ENCODE results near the gene VIPR2.

The VIPR2 gene

GRCh38 chr7:159091480-159092475 lies 52.9 kb downstream of the VIPR2 start:
- TF ChIP-seq FOXP2 (optimal IDR thresholded peaks at IDR 0.05; ENCODE audit: borderline replicate concordance, extremely low read depth, extremely low read length, insufficient read depth) (no peak), REST (IDR thresholded peaks at IDR 0.05; ENCODE audit: insufficient read depth in 1 of 2, low read depth in 2 of 2, low read length in 2 of 2) (no peak), SIN3A (IDR thresholded peaks at IDR 0.05; ENCODE audit: borderline replicate concordance, insufficient read depth, low read length) (no peak), POLR2AphosphoS5 (IDR thresholded peaks at IDR 0.05; ENCODE audit: low read depth, low read length) (no peak), TAF1 (IDR thresholded peaks at IDR 0.05; ENCODE audit: borderline replicate concordance, insufficient read depth, low read length) (no peak)

- TF ChIP-seq POLR2AphosphoS5 (IDR thresholded peaks at IDR 0.05; ENCODE audit: low read depth, low read length) (no peak), TAF1 (IDR thresholded peaks at IDR 0.05; ENCODE audit: borderline replicate concordance, insufficient read depth, low read length) (no peak), SIN3A (IDR thresholded peaks at IDR 0.05; ENCODE audit: borderline replicate concordance, insufficient read depth, low read length) (no peak), REST (IDR thresholded peaks at IDR 0.05; ENCODE audit: insufficient read depth in 1 of 2, low read depth in 2 of 2, low read length in 2 of 2) (no peak), FOXP2 (optimal IDR thresholded peaks at IDR 0.05; ENCODE audit: borderline replicate concordance, extremely low read depth, extremely low read length, insufficient read depth) (no peak)
These were observed 53.6 kb downstream of the VIPR2 start for GRCh38 chr7:159091041-159091440.

GRCh38 chr7:159088016-159088865 lies 56.4 kb downstream of the VIPR2 start:
- TF ChIP-seq TAF1 (IDR thresholded peaks at IDR 0.05; ENCODE audit: borderline replicate concordance, insufficient read depth, low read length) (no peak), FOXP2 (optimal IDR thresholded peaks at IDR 0.05; ENCODE audit: borderline replicate concordance, extremely low read depth, extremely low read length, insufficient read depth) (no peak), SIN3A (IDR thresholded peaks at IDR 0.05; ENCODE audit: borderline replicate concordance, insufficient read depth, low read length) (no peak), POLR2AphosphoS5 (IDR thresholded peaks at IDR 0.05; ENCODE audit: low read depth, low read length) (no peak), REST (IDR thresholded peaks at IDR 0.05; ENCODE audit: insufficient read depth in 1 of 2, low read depth in 2 of 2, low read length in 2 of 2) (no peak)

GRCh38 chr7:159086301-159086925 lies 58.3 kb downstream of the VIPR2 start:
- no peak for TF ChIP-seq POLR2AphosphoS5 (IDR thresholded peaks at IDR 0.05; ENCODE audit: low read depth, low read length)
- TF ChIP-seq FOXP2 (optimal IDR thresholded peaks at IDR 0.05; ENCODE audit: borderline replicate concordance, extremely low read depth, extremely low read length, insufficient read depth), result no peak
- TF ChIP-seq REST (IDR thresholded peaks at IDR 0.05; ENCODE audit: insufficient read depth in 1 of 2, low read depth in 2 of 2, low read length in 2 of 2), result no peak
- TF ChIP-seq TAF1 (IDR thresholded peaks at IDR 0.05; ENCODE audit: borderline replicate concordance, insufficient read depth, low read length), result no peak
- no peak for TF ChIP-seq SIN3A (IDR thresholded peaks at IDR 0.05; ENCODE audit: borderline replicate concordance, insufficient read depth, low read length)
